IMR-90 (cell line): ENCODE data around the gene UNK.

Source experiments
- BHLHE40 ChIP-seq: fragments of 150-350 bp; IDR thresholded peaks from 2 replicates; pipeline ENCODE4 v1.6.1; 2016; ENCODE audit warnings: mild to moderate bottlenecking, low read depth, low read length
- CEBPB ChIP-seq: IDR thresholded peaks from 2 replicates; pipeline ENCODE4 v1.6.1; 2012; ENCODE audit warnings: low read depth, low read length, improper control_type of control experiment
- CTCF ChIP-seq: conservative IDR thresholded peaks from 2 replicates; pipeline ENCODE4 v1.5.1; 2012; ENCODE audit warnings: mild to moderate bottlenecking, low read depth, low read length, improper control_type of control experiment
- ELK1 ChIP-seq: fragments of 150-350 bp; IDR thresholded peaks from 2 replicates; pipeline ENCODE4 v1.6.1; 2016; ENCODE audit warnings: low read depth, mild to moderate bottlenecking, low read length, moderate library complexity, borderline replicate concordance
- FOS ChIP-seq: fragments of 150-350 bp; IDR thresholded peaks from 2 replicates; pipeline ENCODE4 v1.6.1; 2016; ENCODE audit warnings: low read depth, low read length
- MAFK ChIP-seq: IDR thresholded peaks from 2 replicates; pipeline ENCODE4 v1.6.1; 2012; ENCODE audit warnings: low read depth, low read length, improper control_type of control experiment
- MXI1 ChIP-seq: IDR thresholded peaks from 2 replicates; pipeline ENCODE4 v1.6.1; 2012; ENCODE audit warnings: low read depth, mild to moderate bottlenecking, low read length, moderate library complexity, borderline replicate concordance
- NFE2L2 ChIP-seq: fragments of 150-350 bp; IDR thresholded peaks from 2 replicates; pipeline ENCODE4 v1.6.1; 2016; ENCODE audit warnings: low read depth, mild to moderate bottlenecking, low read length
- POLR2A ChIP-seq: IDR thresholded peaks from 2 replicates; pipeline ENCODE4 v1.6.1; 2012; ENCODE audit warnings: mild to moderate bottlenecking, low read depth, low read length
- RAD21 ChIP-seq: IDR thresholded peaks from 2 replicates; pipeline ENCODE4 v1.6.1; 2012; ENCODE audit warnings: low read length, improper control_type of control experiment
- RCOR1 ChIP-seq: IDR thresholded peaks from 2 replicates; pipeline ENCODE4 v1.6.1; 2012; ENCODE audit warnings: mild to moderate bottlenecking, low read length, improper control_type of control experiment; ENCODE audit not compliant: insufficient replicate concordance
- RFX5 ChIP-seq: IDR thresholded peaks from 2 replicates; pipeline ENCODE4 v1.8.0; 2012; ENCODE audit warnings: low read depth, mild to moderate bottlenecking, low read length, moderate library complexity

DNA sequence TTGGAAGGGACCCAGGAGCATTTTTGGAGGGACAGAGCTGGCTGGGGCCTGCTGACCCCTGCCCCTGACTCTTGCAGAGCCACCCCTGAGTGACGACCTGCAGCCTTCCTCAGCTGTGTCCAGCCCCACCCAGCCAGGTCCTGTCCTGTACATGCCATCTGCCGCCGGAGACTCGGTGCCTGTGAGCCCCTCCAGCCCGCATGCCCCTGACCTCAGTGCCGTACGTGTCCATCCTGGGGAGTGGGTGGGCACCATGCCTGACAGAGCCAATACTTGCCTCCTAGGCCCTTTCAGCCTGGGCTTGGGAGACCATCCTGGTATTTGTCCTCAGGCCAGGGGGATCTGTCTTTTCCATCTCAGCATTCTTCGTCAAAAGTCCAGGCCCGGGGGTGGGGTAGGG is 32.1 kb downstream of the UNK start:
- TF ChIP-seq CTCF (no peak), RFX5 (no peak), NFE2L2 (no peak), MXI1 (no peak), POLR2A (no peak), FOS (no peak), CEBPB (no peak), BHLHE40 (no peak), ELK1 (no peak), MAFK (no peak), RCOR1 (no peak), RAD21 (no peak)
